Measurements from ENCODE around the gene KANTR. TPM values are rescaled to one million over a fixed set of nuclear protein-coding genes. Genes with fewer than 3 reads are reported as not detected.

KANTR gene
- total and polyA plus RNA-seq, 2 of the 4 experiments (the other 2 are of a cell fraction) = 1.6 to 6.3 TPM

- H3K4me3 ChIP-seq (ENCODE audit: insufficient read depth, low read depth, low read length) = no peak overlapping the region
- no peak overlapping the region for H2BK15ac ChIP-seq (ENCODE audit: low read depth, low read length)
- H4K91ac ChIP-seq (ENCODE audit: insufficient read depth, low read depth, low read length) = no peak overlapping the region
- H3K36me3 ChIP-seq (ENCODE audit: control insufficient read depth, insufficient read depth, low read length) = peaks cover 30% of the 10 kb centered on the region
- peaks cover 35% of the 10 kb centered on the region for H4K20me1 ChIP-seq (ENCODE audit: insufficient read depth, low read length)
- no peak overlapping the region for H2AK5ac ChIP-seq (ENCODE audit: low read depth, low read length)
- H3K9me1 ChIP-seq (ENCODE audit: insufficient read depth, low read length) = peaks cover 5% of the 10 kb centered on the region
- WGBS, 2 experiments (ENCODE audit: extremely low coverage in 2 of 2, insufficient read length in 1 of 2) = 61% methylated on average over 5 of the region's 6 CpGs; no CpG with 5 or more reads in 1 of the 2 experiments
- POLR2A ChIA-PET (ENCODE audit: unreplicated experiment) = no interaction called here
- H2AK9ac ChIP-seq (replicated peaks; ENCODE audit: low read depth, low read length, poor library complexity) = no peak overlapping the region
- H2BK5ac ChIP-seq (ENCODE audit: low read depth, low read length, poor library complexity, severe bottlenecking) = no peak overlapping the region
- no peak overlapping the region for H4K8ac ChIP-seq (ENCODE audit: low read depth in 2 of 2, low read length in 2 of 2)
- no peak for TF ChIP-seq CTCF (conservative IDR thresholded peaks at IDR 0.05; ENCODE audit: low read depth, low read length)
- TF ChIP-seq RCOR1 (IDR thresholded peaks at IDR 0.05; ENCODE audit: insufficient replicate concordance, low read length) = no peak
- TF ChIP-seq MAZ (IDR thresholded peaks at IDR 0.05; ENCODE audit: borderline replicate concordance, low read depth, low read length) = no peak
- TF ChIP-seq NFE2L2 (IDR thresholded peaks at IDR 0.05; ENCODE audit: low read depth, low read length) = no peak
- TF ChIP-seq SMC3 (IDR thresholded peaks at IDR 0.05; ENCODE audit: low read depth, low read length) = no peak
- no peak for TF ChIP-seq ELK1 (IDR thresholded peaks at IDR 0.05; ENCODE audit: borderline replicate concordance, low read depth, low read length)
- no peak for TF ChIP-seq MXI1 (IDR thresholded peaks at IDR 0.05; ENCODE audit: borderline replicate concordance, low read depth, low read length)
- TF ChIP-seq BHLHE40 (IDR thresholded peaks at IDR 0.05; ENCODE audit: low read depth, low read length) = no peak
- no peak for TF ChIP-seq RFX5 (IDR thresholded peaks at IDR 0.05; ENCODE audit: low read depth, low read length)
- no peak for TF ChIP-seq RAD21 (IDR thresholded peaks at IDR 0.05; ENCODE audit: low read length)
- TF ChIP-seq CEBPB (IDR thresholded peaks at IDR 0.05; ENCODE audit: low read depth, low read length) = no peak
- H3K27me3 ChIP-seq (ENCODE audit: control insufficient read depth, insufficient read depth, low read length) = no peaks in the 10 kb centered on the region
- H2AFZ ChIP-seq (replicated peaks; ENCODE audit: low read length, poor library complexity) = no peak overlapping the region
- no peak overlapping the region for H3K27ac ChIP-seq (ENCODE audit: insufficient read depth, low read length)
- H3K9ac ChIP-seq (ENCODE audit: low read depth, low read length) = no peak overlapping the region
- no peak overlapping the region for H4K5ac ChIP-seq (ENCODE audit: low read depth, low read length)
- H3K56ac ChIP-seq (ENCODE audit: extremely low read depth, insufficient read depth, low read length) = no peak overlapping the region
- H3K4ac ChIP-seq (ENCODE audit: low read depth, low read length) = no peak overlapping the region
- intact Hi-C loops (cut with micrococcal nuclease) = no loop called here
- H3K14ac ChIP-seq (replicated peaks; ENCODE audit: low read depth, low read length) = no peak overlapping the region
- in situ Hi-C loops (cut with MboI; ENCODE audit: low sequenced_read_pairs) = no loop called here
- H3K4me1 ChIP-seq (ENCODE audit: control insufficient read depth, insufficient read depth, low read length) = no peaks in the 10 kb centered on the region
- CTCF ChIA-PET = no interaction called here
- ATAC-seq (ENCODE audit: low read depth) = no peak
- no peaks in the 10 kb centered on the region for H3K9me3 ChIP-seq (ENCODE audit: control insufficient read depth, insufficient read depth, low read length)
- H3K23ac ChIP-seq (ENCODE audit: low read depth, low read length) = no peak overlapping the region
- H2BK120ac ChIP-seq (ENCODE audit: low read depth, low read length) = no peak overlapping the region
- no TSS peak for BruUV-seq (replicated peaks)
- peaks cover 8 to 33% of the 10 kb centered on the region in 2 experiments; a peak in 2 of 4 replicates for H3K79me1 ChIP-seq (ENCODE audit: low read depth in 1 of 2, low read length in 2 of 2)
- no peak overlapping the region for H3K4me2 ChIP-seq (ENCODE audit: low read depth, low read length)
- H2BK20ac ChIP-seq (ENCODE audit: low read depth, low read length) = no peak overlapping the region
- no peak for DNase-seq
- dilution Hi-C loops (cut with HindIII; ENCODE audit: low sequenced_read_pairs, unreplicated experiment) = no loop called here
- H3K18ac ChIP-seq (ENCODE audit: low read depth, low read length) = no peak overlapping the region
Measured at GRCh38 chrX:53086464-53086863, 7.5 kb upstream of the KANTR start.
